Stomach (tissue), 9 donors: Measurements from ENCODE around the gene GPR15. TPM values are rescaled to one million over a fixed set of nuclear protein-coding genes. Genes with fewer than 3 reads are reported as not detected.

Experiments
- DNase-seq, 2 donors: peaks; one replicate each; pipeline versions ENCODE4 v3.0.0 to v3.0.0-alpha.2; 2013 to 2019
- H3K27ac ChIP-seq, 5 donors: fragments of 200-600 bp in 4 of 5; sonication (generic) in 4 of 5; one replicate each; pipeline ENCODE4 v1.5.1; 2013 to 2019; ENCODE audit warnings: mild to moderate bottlenecking in 1 of 5, moderate library complexity in 1 of 5
- H3K27me3 ChIP-seq, 3 donors: fragments of 200-600 bp; sonication (generic); one replicate each; pipeline ENCODE4 v1.5.1; 2017 to 2019; ENCODE audit warnings: mixed run types in 1 of 3
- H3K36me3 ChIP-seq, 4 donors: fragments of 200-600 bp; sonication (generic); 1 replicate in 3 of 4; 2 replicates in 1 of 4; pipeline ENCODE4 v1.5.1; 2016 to 2019
- H3K4me1 ChIP-seq, 4 donors: fragments of 200-600 bp; sonication (generic); one replicate each; pipeline ENCODE4 v1.5.1; 2016 to 2019
- H3K4me3 ChIP-seq, 4 donors: fragments of 200-600 bp; sonication (generic) in 3 of 4; one replicate each; pipeline ENCODE4 v1.5.1; 2016 to 2019; ENCODE audit warnings: mild to moderate bottlenecking in 1 of 4
- H3K9me3 ChIP-seq, 4 donors: fragments of 200-600 bp; sonication (generic); one replicate each; pipeline ENCODE4 v1.5.1; 2016 to 2019
- CTCF ChIP-seq, 7 experiments: fragments of 450-650 bp in 4 of 7; fragments of 200-600 bp in 3 of 7; sonication (generic) in 3 of 7; IDR thresholded peaks; one replicate each; pipeline ENCODE4 v1.5.1; 2016 to 2019; ENCODE audit warnings: antibody characterized with exemption in 7 of 7, control low read depth in 2 of 7, mild to moderate bottlenecking in 1 of 7
- EP300 ChIP-seq: sonication (generic); formaldehyde crosslinking; IDR thresholded peaks from one replicate; pipeline ENCODE4 v1.6.1; 2017; ENCODE audit warnings: antibody characterized with exemption
- POLR2A ChIP-seq, 4 donors: fragments of 450-650 bp; IDR thresholded peaks; one replicate each; pipeline ENCODE4 v1.6.1; 2016; ENCODE audit warnings: antibody characterized with exemption in 4 of 4, control low read depth in 2 of 4, mild to moderate bottlenecking in 1 of 4, moderate library complexity in 1 of 4
- POLR2AphosphoS5 ChIP-seq, 3 donors: sonication (generic); formaldehyde crosslinking; IDR thresholded peaks; one replicate each; pipeline ENCODE4 v1.6.1; 2016; ENCODE audit warnings: antibody characterized with exemption in 3 of 3
- WGBS, 5 donors: extraction: QIAGEN DNeasy Blood & Tissue Kit in 3 of 5; methylation state at CpG; one replicate each; pipeline versions ENCODE4 v1.1.5 to v1.1.7; 2013 to 2018; 5-methylcytosine and 5-hydroxymethylcytosine counted together
- intact Hi-C: fragments of 100-400 bp; cut with DNase I; formaldehyde crosslinking; loops from one replicate; pipeline ENCODE4 v1.15.1; 2023; ENCODE audit warnings: low total_unique reads
- polyA plus RNA-seq, 3 donors: library from polyadenylated mRNA; stranded (reverse); fragments of 200-250 nt; gene quantifications; one replicate each; pipeline ENCODE4 v1.2.3, GENCODE V29; 2013
- total RNA-seq, 5 donors: library from RNA; depleted of rRNA; stranded (reverse); fragments of >200 nt; gene quantifications; one replicate each; pipeline versions ENCODE4 v1.1.0 to v1.2.3, GENCODE V29; 2014 to 2016
- donor health status: healthy with polysubstance abuse.
- donor health status: Bipolar disorder and iron deficiency.
- donor health status: healthy.

The GPR15 gene
- total and polyA plus RNA-seq, 8 donors, result 0.25 TPM; not detected in 7

GRCh38 chr3:98508582-98508981, 23.2 kb upstream of the GPR15 start:
- intact Hi-C loops, result no loop called here
- H3K27ac ChIP-seq, result no peak overlapping the region
- H3K4me3 ChIP-seq, result no peak overlapping the region
- H3K9me3 ChIP-seq, result no peaks in the 10 kb centered on the region
- H3K36me3 ChIP-seq, result peaks cover 0 to 19% (median 15%) of the 10 kb centered on the region in 4 donors
- no peaks in the 10 kb centered on the region for H3K4me1 ChIP-seq
- no peak for DNase-seq
- 90 to 96% (median 93%) methylated on average over 2 of the region's 2 CpGs for WGBS, 5 donors
- TF ChIP-seq POLR2A (IDR thresholded peaks at IDR 0.05), result no peak
- no peak for TF ChIP-seq POLR2AphosphoS5 (IDR thresholded peaks at IDR 0.05)
- TF ChIP-seq CTCF (IDR thresholded peaks at IDR 0.05), result no peak
- TF ChIP-seq EP300, result no peak
- no peaks in the 10 kb centered on the region for H3K27me3 ChIP-seq

DNA sequence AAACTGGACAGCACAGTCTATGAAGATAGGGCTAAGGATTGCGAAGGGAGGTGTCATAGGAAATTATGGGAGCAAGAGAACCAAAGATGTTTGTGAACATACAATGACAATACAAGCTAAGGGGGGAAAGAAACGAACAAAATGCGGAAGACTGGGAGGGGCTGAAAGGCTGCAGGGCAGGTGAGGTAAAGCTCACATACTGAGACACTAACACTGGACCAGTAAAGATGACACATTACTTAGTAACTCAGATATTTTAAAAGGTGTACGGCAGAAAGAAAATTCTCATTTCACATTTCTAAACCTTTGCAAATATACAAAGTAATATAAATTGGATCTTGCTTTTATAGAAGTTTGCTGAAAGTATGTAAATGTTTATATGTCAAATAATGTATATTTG, 19.2 kb upstream of the GPR15 start:
- 84 to 89% (median 87%) methylated on average over 4 of the region's 4 CpGs for WGBS, 5 donors
- Histone ChIP-seq H3K27ac (no peak overlapping the region), H3K9me3 (no peaks in the 10 kb centered on the region), H3K27me3 (no peaks in the 10 kb centered on the region), H3K4me3 (no peak overlapping the region), H3K4me1 (no peaks in the 10 kb centered on the region), H3K36me3 (peaks cover 5 to 51% (median 47%) of the 10 kb centered on the region in 4 donors)
- intact Hi-C loops, result no loop called here
- no peak for TF ChIP-seq CTCF (IDR thresholded peaks at IDR 0.05)
- no peak for TF ChIP-seq POLR2AphosphoS5 (IDR thresholded peaks at IDR 0.05)
- TF ChIP-seq POLR2A (IDR thresholded peaks at IDR 0.05), result no peak
- TF ChIP-seq EP300, result no peak
- DNase-seq, result no peak

DNA sequence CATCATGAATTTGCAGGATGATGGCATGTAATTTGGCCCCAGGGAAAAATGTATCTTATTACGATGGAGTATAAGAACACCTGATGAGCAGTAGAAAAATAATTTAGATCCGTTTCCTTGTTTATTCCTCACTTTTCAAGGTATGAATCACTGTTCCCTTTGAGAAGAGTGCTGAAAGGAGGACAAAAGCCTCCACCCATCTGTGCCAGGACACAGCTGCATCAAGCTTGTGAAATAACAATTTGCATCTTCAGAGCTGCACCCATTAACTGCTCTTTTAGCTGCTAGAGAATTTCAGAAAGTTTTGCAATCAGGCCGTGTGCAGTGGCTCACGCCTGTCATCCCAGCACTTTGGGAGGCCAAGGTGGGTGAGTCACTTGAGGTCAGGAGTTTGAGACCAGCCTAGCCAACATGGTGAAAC, 18.7 kb upstream of the GPR15 start:
- no peak for DNase-seq
- WGBS, 5 donors, result 73 to 79% (median 74%) methylated on average over 4 of the region's 4 CpGs
- H3K27ac ChIP-seq, result no peak overlapping the region
- intact Hi-C loops, result no loop called here
- H3K27me3 ChIP-seq, result no peaks in the 10 kb centered on the region
- no peaks in the 10 kb centered on the region for H3K4me1 ChIP-seq
- no peak overlapping the region for H3K4me3 ChIP-seq
- H3K9me3 ChIP-seq, result no peaks in the 10 kb centered on the region
- H3K36me3 ChIP-seq, result peaks cover 5 to 53% (median 52%) of the 10 kb centered on the region in 4 donors
- TF ChIP-seq POLR2AphosphoS5 (IDR thresholded peaks at IDR 0.05) (peak in 2 of 3 donors; percentile 8 to 34), POLR2A (IDR thresholded peaks at IDR 0.05) (no peak)

GRCh38 chr3:98513736-98514135, 18.0 kb upstream of the GPR15 start:
- Histone ChIP-seq H3K9me3 (no peaks in the 10 kb centered on the region), H3K27me3 (no peaks in the 10 kb centered on the region), H3K36me3 (peaks cover 5 to 60% (median 58%) of the 10 kb centered on the region in 4 donors), H3K27ac (no peak overlapping the region), H3K4me1 (peaks cover 0 to 6% (median under 1%) of the 10 kb centered on the region in 4 donors), H3K4me3 (no peak overlapping the region)
- 94 to 98% (median 95%) methylated on average over 3 of the region's 3 CpGs for WGBS, 5 donors
- DNase-seq, result no peak
- intact Hi-C loops, result no loop called here
- TF ChIP-seq POLR2A (IDR thresholded peaks at IDR 0.05) (no peak), EP300 (no peak), CTCF (IDR thresholded peaks at IDR 0.05) (no peak), POLR2AphosphoS5 (IDR thresholded peaks at IDR 0.05) (no peak)

DNA sequence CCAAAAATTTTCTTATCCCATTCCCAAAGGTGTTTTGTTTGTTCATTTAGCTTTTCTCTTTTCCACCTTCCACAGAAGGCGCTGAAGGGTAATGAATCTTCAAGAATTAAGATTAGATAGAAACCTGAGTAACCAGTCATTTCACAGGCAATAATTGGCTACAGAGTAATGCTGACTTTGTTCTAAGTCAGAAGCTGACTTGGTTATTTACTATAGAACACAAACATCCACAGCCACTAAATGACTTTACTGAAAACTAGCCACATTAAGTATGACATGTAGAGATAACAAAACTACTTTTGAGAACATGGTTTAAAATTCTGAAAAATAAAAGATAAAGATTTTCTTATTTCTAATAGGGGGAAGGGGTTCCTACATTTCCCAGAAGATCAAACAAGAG, 16.8 kb upstream of the GPR15 start:
- Histone ChIP-seq H3K36me3 (peaks cover 5 to 72% (median 65%) of the 10 kb centered on the region in 4 donors), H3K27me3 (no peaks in the 10 kb centered on the region), H3K27ac (no peak overlapping the region), H3K4me1 (peaks cover 0 to 17% (median 6%) of the 10 kb centered on the region in 4 donors), H3K9me3 (no peaks in the 10 kb centered on the region), H3K4me3 (no peak overlapping the region)
- no peak for DNase-seq
- TF ChIP-seq CTCF (IDR thresholded peaks at IDR 0.05), result no peak
- intact Hi-C loops, result no loop called here
- WGBS, 5 donors, result 61 to 86% (median 76%) methylated on average over 1 of the region's 1 CpG
